LNCaP clone FGC (cell line): ENCODE measurements around the gene CNKSR1.

Experiments used
- DNase-seq: peaks from one replicate; pipeline ENCODE4 v3.0.0-alpha.2; 2011; ENCODE audit warnings: low read depth
- H3K4me3 ChIP-seq: 2 replicates; pipeline ENCODE4 v1.5.1; 2011; ENCODE audit warnings: mild to moderate bottlenecking, low read depth, low read length, control low read depth
- TF ChIP-seq, protein P1 (sequence below): IDR thresholded peaks from 2 replicates; pipeline ENCODE4 v1.5.1; 2012; ENCODE audit warnings: mild to moderate bottlenecking; ENCODE audit not compliant: control insufficient read depth, insufficient read depth; ENCODE audit errors: extremely low read depth

The CNKSR1 gene

DNA sequence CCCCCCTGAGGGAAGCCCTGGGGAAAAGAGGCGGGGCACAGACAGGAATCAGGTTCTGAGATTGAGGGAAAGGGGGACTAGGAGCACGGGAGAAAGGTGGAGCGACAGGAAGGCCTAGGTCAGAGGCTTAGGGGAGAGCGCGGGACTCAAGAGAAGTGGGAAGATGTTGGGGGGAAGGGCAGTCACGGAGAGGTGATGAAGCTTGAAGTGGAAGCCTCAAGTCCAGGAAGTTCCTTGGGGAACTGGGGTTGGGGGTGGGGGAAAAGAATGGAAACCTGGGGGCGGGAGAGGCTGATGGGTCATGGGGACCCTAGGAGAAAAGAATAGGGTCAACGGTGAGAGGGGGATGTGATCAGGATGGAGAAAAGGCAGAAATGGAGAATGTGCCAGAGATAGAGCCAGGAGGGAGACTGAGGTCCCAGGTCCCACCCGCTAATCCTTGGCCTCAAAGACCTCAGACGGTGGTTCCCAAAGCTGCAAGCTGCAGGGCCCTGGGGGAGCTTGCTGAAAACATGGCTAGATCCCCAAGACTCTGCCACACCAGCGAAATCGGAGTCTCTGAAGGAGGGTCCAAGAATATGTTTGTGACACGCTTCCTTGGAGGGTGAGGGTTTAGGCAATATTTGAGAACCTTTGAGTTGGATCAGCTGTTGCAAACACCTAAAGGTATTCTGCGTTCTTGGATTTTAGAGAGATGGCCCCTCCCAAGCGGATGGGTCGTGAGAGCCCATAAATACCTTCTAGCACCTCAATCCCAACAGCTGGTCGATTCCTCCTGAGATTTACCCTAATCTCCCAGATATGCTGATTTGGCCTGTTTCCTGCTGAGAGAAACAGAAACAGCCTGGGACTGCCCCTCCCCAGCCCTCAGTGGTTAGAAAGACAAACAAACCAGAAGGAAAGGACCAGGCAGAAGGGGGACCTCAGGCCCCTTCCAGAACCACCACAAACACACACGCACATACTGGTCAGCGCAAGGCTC, 12.1 kb upstream of the CNKSR1 start:
- DNase-seq: no peak
- H3K4me3 ChIP-seq: no peak overlapping the region
- TF ChIP-seq, protein P1, sequence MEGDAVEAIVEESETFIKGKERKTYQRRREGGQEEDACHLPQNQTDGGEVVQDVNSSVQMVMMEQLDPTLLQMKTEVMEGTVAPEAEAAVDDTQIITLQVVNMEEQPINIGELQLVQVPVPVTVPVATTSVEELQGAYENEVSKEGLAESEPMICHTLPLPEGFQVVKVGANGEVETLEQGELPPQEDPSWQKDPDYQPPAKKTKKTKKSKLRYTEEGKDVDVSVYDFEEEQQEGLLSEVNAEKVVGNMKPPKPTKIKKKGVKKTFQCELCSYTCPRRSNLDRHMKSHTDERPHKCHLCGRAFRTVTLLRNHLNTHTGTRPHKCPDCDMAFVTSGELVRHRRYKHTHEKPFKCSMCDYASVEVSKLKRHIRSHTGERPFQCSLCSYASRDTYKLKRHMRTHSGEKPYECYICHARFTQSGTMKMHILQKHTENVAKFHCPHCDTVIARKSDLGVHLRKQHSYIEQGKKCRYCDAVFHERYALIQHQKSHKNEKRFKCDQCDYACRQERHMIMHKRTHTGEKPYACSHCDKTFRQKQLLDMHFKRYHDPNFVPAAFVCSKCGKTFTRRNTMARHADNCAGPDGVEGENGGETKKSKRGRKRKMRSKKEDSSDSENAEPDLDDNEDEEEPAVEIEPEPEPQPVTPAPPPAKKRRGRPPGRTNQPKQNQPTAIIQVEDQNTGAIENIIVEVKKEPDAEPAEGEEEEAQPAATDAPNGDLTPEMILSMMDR: no peak

DNA sequence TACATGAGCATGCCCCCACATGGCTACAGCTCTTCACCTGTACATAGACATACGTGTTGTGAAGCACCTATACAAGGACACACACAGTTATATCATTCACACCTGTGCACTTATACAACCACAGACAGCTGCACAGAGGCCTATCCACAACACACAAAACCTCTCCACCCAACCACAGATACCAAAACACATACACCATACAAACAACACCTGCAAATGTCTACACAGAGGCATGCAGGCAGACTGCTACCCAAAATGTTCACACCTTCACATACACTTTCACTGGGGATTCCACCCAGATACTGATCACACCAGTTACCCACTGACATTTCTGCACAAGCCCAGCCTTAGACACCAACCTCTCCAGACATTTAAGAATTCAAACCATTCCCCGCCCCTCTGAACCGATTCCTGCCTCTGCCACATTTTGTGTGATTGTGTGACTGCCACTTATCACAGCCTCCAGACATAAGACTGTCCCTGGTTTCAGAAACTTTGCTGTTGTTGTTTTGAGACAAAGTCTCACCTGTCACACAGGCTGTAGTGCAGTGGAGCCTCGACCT, 10.5 kb upstream of the CNKSR1 start:
- H3K4me3 ChIP-seq: no peak overlapping the region
- TF ChIP-seq, protein P1: no peak
- no peak for DNase-seq

DNA sequence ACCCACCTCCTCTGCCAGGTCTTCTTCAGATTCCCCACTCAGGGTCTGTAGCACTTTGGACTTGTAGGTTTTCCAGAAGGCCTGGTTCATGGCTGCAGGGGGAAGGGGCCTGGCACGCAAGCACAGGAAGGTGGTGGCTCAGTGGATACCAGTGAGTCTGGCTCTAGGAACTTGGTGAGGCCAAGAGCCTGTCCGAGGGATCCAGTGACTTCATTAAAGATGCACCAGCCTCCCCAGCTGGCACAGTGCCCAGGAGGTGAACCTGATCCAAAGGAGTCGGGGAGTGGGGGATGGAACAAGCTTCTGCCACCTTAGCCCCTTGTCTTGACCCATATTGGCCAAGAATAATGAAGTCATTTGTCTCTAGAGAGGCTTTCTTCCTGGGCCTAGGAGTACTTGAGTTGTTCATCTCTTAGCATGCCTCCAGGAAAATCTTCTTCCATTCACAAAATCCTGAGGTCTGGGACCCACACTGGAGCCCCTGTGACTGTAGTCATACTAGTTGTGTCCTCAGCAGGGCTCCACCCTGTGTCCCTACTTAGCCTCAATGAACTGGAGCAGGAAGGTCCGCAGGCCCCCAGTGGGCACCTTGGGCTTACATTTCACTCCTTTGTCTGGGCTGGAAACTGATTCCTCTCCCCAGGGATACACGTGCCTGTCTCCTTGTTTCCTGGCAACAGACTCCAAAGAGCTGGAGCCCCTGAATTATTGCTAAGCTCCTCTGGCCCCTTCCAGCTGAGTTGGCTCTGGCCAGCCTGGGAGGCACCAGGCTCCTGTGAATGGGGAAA, 8.7 kb upstream of the CNKSR1 start, which contains the start of gene C1orf232:
TSS of gene C1orf232 (minus strand) at position 554 of the 788 bp plus-strand sequence. CDS start at position 90, 464 bp downstream.
- TF ChIP-seq, protein P1: no peak
- H3K4me3 ChIP-seq: peak within 1 kb of the TSS; percentile 78
- DNase-seq: no peak

DNA sequence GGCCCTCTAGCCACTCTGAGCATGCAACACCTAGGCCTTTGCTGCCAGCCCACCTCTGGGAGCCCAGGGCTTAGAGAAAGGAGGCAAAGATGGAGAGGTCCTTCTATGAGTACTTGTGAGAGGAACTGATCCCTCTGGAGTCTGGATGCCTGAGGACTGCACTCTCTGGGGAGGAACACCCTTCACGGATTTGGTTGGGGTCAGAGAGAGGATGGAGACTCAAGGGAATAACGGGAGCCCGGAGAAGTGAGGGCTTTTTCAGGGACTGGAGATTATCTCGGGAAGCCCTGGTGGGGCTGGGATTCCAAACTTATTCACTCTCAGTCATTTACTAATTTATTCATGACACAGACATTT, 8.1 kb upstream of the CNKSR1 start:
- H3K4me3 ChIP-seq: peak overlapping the region; percentile 78
- TF ChIP-seq, protein P1: no peak
- DNase-seq: no peak

DNA sequence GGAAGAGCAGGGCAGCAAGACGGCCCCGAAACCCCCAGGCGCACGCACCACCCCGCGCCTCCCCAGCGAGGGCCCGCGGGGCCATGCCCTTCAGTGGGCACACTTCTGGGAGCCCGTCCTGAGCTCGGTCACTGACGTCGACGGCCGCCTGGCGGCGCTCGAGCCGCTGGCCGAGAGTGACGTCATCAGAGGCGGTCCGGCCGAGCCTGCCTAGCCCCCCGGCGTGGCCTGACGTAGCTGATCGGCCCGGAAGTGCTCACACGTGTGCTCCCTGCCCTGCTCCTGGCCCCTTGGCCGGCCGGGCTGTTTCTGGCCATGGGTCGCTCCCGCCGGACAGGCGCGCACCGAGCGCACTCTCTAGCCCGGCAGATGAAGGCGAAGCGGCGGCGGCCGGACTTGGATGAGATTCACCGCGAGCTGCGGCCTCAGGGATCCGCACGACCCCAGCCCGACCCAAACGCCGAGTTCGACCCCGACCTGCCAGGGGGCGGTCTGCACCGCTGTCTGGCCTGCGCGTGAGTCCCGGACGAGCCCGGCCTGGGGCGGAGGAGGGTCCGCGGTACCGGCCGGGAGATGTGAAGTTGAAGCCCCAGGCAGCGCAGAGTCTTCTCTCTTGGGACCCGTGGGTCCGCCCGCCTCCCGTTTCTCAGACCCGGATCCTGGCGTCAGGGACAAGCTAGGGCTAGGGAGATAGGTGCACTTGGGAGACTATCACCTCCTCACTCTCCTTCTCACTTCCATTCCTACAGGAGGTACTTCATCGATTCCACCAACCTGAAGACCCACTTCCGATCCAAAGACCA, 7.4 kb upstream of the CNKSR1 start, which contains the start of gene ZNF593:
TSS of gene ZNF593 (plus strand) at position 240 of the 803 bp plus-strand sequence. CDS start at position 316, 76 bp downstream.
- H3K4me3 ChIP-seq: peak within 1 kb of the TSS; percentile 78
- TF ChIP-seq, protein P1: peak; percentile 80
- DNase-seq: peak; percentile 39

DNA sequence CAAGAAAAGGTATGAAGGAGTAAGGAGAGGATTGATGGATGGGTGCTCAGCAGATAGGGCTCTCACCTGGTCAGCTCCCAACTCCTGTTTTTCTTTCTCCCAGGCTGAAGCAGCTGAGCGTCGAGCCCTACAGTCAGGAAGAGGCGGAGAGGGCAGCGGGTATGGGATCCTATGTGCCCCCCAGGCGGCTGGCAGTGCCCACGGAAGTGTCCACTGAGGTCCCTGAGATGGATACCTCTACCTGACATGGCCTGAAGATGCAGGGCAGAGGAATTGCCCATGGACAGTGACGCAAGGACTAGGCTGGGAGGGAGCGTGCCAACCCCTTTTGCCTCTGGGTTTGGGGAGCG, 6.8 kb upstream of the CNKSR1 start:
- no peak for DNase-seq
- H3K4me3 ChIP-seq: peak overlapping the region; percentile 78
- TF ChIP-seq, protein P1: no peak
